Epithelial cell of esophagus (primary cell): ENCODE data around the gene MEOX2.

Experiments
- DNase-seq: peaks from one replicate; pipeline ENCODE4 v3.0.0; 2010; ENCODE audit warnings: low read depth
- H3K4me3 ChIP-seq: 2 replicates; pipeline ENCODE4 v1.5.1; 2011; ENCODE audit warnings: mild to moderate bottlenecking, low read length, control low read depth
- TF ChIP-seq, protein P1 (sequence below): IDR thresholded peaks from 2 replicates; pipeline ENCODE4 v1.5.1; 2011; ENCODE audit warnings: low read depth, mild to moderate bottlenecking, low read length, control low read depth, inconsistent platforms; ENCODE audit not compliant: insufficient read depth; ENCODE audit errors: missing control alignments

The MEOX2 gene

DNA sequence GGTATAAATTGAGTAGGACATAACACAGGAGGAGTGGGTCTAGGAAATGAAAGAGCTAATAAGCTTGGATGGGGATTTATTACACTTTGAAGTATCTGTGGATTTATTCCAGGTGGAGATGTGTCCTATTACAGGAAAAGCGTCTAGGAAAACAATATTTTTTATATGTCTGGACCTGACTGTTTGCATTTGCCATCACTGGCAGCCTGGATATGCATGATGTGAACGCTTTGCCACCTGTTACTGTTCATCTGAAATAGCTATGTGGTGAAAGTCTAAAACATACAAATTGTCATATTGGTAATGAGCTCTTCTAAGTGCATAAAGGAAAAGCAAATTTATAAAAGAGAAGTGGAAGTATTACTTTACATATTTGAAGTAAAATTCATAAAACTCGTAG, 93.1 kb downstream of the MEOX2 start:
- no peak for DNase-seq
- no peak overlapping the region for H3K4me3 ChIP-seq

DNA sequence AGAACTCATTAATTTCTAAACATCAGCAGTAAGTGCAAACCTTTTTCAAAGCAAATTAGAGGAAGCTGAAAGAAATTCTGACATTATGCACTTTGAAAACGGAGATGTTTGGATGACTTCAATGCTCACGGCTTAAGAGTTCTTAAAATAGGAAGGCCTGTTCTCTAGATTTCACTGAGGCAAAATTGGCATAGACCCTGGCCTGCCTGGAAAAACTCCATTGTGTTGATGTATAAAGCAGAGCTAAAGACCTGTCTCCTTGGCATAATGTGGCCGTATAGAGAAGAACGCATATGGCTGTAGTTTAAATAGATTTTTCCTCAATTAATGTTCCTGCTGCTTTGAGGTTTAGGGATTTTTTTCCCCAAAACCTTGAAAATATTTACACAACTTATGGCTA, 100.2 kb downstream of the MEOX2 start:
- H3K4me3 ChIP-seq: no peak overlapping the region
- TF ChIP-seq, protein P1, sequence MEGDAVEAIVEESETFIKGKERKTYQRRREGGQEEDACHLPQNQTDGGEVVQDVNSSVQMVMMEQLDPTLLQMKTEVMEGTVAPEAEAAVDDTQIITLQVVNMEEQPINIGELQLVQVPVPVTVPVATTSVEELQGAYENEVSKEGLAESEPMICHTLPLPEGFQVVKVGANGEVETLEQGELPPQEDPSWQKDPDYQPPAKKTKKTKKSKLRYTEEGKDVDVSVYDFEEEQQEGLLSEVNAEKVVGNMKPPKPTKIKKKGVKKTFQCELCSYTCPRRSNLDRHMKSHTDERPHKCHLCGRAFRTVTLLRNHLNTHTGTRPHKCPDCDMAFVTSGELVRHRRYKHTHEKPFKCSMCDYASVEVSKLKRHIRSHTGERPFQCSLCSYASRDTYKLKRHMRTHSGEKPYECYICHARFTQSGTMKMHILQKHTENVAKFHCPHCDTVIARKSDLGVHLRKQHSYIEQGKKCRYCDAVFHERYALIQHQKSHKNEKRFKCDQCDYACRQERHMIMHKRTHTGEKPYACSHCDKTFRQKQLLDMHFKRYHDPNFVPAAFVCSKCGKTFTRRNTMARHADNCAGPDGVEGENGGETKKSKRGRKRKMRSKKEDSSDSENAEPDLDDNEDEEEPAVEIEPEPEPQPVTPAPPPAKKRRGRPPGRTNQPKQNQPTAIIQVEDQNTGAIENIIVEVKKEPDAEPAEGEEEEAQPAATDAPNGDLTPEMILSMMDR: no peak
- DNase-seq: no peak

More for the DNA sequence above, 93.1 kb downstream of the MEOX2 start:
- TF ChIP-seq, protein P1: no peak

DNA sequence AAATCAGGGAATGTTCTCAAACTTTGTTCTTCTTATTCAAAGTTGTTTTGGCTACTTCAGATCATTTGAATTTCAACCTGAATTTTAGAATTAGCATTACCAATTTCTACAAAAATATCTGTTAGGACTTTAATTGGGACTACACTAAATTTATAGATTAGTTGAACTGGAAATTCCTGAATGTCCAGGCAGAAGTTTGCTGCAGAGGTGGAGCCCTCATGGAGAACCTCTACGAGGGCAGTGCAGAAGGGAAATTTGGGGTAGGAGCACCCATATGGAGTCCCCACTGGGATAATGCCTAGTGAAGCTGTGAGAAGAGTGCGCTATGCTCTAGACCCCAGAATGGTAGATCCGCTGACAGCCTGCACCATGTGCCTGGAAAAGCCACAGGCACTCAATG, 101.9 kb downstream of the MEOX2 start:
- TF ChIP-seq, protein P1: no peak
- no peak overlapping the region for H3K4me3 ChIP-seq
- no peak for DNase-seq

DNA sequence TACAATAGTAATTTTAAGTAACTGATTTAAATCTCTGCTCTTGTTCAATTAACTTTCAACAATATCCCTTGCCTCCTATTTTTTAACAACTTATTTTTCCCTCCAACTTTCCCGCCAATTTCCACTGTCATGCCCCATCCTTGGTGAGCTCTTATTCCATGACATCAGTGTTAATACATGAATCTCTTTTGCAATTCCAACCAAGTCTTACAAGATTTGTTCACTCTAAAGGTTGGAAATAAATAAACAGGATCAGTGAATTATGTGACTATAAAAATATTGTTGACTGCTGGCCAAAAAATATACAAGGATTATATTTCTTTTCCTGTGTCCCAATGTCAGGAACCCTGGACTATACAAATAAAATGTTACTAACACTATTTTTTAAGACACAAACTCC, 103.7 kb downstream of the MEOX2 start:
- H3K4me3 ChIP-seq: no peak overlapping the region
- no peak for DNase-seq
- TF ChIP-seq, protein P1: no peak

DNA sequence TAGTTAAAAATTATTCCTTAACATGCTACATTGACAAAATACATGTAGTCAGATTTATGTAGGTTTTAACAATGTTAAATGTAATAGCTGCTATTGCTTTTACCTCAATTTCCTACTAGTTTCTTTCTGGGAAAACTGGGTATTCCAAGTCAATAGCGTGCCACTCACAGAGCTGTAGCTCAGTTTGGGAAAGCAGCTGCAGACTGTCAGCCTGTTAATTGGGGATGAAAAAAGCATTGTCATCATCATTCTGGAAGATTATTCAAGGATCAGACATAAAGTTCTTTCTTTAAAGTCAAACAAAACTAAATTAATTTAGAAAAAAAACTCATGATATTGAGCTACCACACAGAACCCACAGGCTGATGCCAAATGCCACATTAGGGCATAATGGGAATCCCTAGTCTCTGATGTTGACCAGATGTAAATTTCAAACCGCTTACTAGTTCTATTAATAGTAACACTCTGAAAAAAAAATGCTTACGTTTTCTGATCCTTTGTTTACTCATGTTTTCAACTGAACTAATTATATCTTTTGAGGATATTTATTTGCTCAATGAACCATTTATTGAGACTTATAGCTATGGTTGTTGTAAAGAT, 105.0 kb downstream of the MEOX2 start:
- DNase-seq: no peak
- TF ChIP-seq, protein P1: no peak
- H3K4me3 ChIP-seq: no peak overlapping the region

DNA sequence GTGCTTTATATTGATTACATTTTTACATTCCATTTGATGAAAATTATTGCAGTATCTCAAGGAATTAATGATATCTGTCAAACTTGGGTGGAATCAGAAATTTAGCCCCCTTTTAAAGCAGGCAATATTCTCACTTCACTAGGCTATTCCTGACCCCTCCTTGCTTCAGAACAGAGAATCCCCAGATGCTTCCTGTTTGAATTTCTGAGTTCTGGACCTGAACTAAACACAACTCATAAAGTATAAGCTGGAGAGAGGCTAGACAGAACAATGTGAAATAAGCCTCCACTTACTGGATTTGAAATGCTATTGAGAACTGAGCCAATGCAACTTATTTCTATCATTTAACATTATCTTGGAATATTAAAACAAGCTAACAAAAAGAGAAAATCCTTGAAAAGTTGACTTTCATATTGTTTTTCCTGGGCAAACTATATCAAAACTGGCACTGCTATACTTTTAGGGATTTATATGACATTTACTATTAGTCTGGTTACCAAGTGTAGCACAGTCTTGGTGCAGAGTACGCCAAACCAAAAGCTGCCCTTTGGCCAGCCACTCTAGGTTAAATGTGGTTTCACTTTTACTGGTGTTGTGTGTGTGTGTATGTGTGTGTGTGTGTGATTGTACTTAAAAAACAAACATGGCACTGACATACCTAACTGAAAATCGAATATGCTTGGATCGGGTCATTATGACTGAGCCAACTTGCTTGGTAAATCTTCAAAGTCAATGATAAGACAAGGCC, 105.7 kb downstream of the MEOX2 start:
- TF ChIP-seq, protein P1: no peak
- DNase-seq: no peak
- H3K4me3 ChIP-seq: no peak overlapping the region
